ENCODE results near the gene TSR3.

The TSR3 gene

DNA sequence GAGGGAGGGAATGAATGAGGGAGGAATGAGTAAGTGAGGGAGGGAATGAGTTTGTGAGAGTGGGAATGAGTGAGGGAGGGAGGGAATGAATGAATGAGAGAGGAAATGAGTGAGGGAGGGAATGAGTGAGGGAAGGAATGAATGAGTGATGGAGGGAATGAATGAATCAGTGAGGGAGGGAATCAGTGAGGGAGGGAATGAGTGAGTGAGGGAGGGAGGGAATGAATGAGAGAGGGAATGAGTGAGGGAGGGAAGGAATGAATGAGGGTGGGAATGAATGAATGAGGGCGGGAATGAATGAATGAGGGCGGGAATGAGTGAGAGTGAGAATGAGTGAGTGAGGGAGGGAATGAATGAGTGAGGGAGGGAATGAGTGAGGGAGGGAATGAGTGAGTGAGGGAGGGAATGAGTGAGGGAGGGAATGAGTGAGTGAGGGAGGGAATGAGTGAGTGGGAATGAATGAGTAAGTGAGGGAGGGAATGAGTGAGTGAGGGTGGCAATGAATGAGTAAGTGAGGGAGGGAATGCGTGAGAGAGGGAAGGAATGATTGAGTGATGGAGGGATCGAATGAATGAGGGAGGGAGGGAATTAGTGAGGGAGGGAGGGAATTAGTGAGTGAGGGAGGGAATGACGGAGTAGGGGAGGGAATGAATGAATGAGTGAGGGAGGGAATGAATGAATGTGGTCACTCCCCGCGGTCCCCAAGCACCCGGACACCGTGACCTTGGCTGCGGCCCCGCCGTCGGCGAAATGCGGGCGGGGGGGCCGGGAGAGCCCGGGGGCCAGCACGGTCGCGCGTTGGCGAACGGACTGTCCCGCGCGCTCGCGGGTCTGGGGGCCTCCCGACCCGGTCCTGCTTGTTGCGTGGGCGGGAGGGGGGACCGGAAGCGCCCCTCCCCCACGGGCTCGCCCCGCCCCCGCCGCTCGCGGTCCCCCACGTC, 43.4 kb downstream of the TSR3 start:
- H4K20me1 ChIP-seq (ENCODE audit: insufficient read depth, low read length, poor library complexity, severe bottlenecking), result peaks cover 33% of the 10 kb centered on the region
- no peaks in the 10 kb centered on the region for H3K9me3 ChIP-seq (ENCODE audit: insufficient read depth, low read depth, low read length)
- no peaks in the 10 kb centered on the region for H3K9me2 ChIP-seq (replicated peaks; ENCODE audit: low read depth, low read length)
- no peaks in the 10 kb centered on the region for H3F3A ChIP-seq (ENCODE audit: low read depth)
- no peak overlapping the region for H2AFZ ChIP-seq (ENCODE audit: low read length)
- H3K36me3 ChIP-seq (ENCODE audit: insufficient read depth, low read length), result no peaks in the 10 kb centered on the region
- H3K4me1 ChIP-seq (ENCODE audit: insufficient read depth, low read length, poor library complexity, severe bottlenecking), result no peaks in the 10 kb centered on the region
- no peaks in the 10 kb centered on the region for H3K27me3 ChIP-seq (ENCODE audit: insufficient read depth, low read length, poor library complexity, severe bottlenecking)
- peak overlapping the region; percentile 79 for H3K4me3 ChIP-seq (ENCODE audit: low read length, poor library complexity, severe bottlenecking)
- H3K4me2 ChIP-seq (ENCODE audit: low read depth, low read length, poor library complexity, severe bottlenecking), result peak overlapping the region; percentile 31
- H3K9ac ChIP-seq (ENCODE audit: low read depth, low read length, poor library complexity, severe bottlenecking), result peak overlapping the region; percentile 91
- no peak for TF ChIP-seq EZH2phosphoT487 (IDR thresholded peaks at IDR 0.05; ENCODE audit: borderline replicate concordance)
- TF ChIP-seq, protein P1, sequence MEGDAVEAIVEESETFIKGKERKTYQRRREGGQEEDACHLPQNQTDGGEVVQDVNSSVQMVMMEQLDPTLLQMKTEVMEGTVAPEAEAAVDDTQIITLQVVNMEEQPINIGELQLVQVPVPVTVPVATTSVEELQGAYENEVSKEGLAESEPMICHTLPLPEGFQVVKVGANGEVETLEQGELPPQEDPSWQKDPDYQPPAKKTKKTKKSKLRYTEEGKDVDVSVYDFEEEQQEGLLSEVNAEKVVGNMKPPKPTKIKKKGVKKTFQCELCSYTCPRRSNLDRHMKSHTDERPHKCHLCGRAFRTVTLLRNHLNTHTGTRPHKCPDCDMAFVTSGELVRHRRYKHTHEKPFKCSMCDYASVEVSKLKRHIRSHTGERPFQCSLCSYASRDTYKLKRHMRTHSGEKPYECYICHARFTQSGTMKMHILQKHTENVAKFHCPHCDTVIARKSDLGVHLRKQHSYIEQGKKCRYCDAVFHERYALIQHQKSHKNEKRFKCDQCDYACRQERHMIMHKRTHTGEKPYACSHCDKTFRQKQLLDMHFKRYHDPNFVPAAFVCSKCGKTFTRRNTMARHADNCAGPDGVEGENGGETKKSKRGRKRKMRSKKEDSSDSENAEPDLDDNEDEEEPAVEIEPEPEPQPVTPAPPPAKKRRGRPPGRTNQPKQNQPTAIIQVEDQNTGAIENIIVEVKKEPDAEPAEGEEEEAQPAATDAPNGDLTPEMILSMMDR (conservative IDR thresholded peaks at IDR 0.05; ENCODE audit: low read length), result no peak
- H3K79me2 ChIP-seq (ENCODE audit: insufficient read depth, low read length), result peaks cover 35% of the 10 kb centered on the region

DNA sequence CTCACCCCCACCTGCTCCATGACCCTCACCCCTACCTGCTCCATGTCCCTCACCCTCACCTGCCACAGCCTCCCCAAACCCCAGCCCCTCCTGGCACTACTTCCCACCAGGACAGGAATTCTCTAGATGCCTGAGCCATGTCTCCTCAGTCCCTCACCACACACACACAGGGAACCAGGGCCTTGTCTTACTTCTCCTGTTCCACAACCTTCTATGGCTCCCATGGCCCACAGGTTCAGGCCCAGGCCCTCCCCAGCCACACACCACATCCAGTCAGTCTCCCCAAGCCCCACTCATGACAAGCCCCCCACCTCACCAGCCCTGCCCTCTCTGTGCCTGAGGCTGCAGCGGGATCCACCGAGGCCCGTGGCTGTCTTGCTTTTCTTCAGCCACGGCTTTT, 45.3 kb downstream of the TSR3 start:
- Histone ChIP-seq H3K4me3 (ENCODE audit: low read length, poor library complexity, severe bottlenecking) (no peak overlapping the region), H4K20me1 (ENCODE audit: insufficient read depth, low read length, poor library complexity, severe bottlenecking) (peaks cover 14% of the 10 kb centered on the region), H3K9me3 (ENCODE audit: insufficient read depth, low read depth, low read length) (no peaks in the 10 kb centered on the region), H3K36me3 (ENCODE audit: insufficient read depth, low read length) (no peaks in the 10 kb centered on the region), H3K4me1 (ENCODE audit: insufficient read depth, low read length, poor library complexity, severe bottlenecking) (no peaks in the 10 kb centered on the region), H3K4me2 (ENCODE audit: low read depth, low read length, poor library complexity, severe bottlenecking) (no peak overlapping the region), H3K79me2 (ENCODE audit: insufficient read depth, low read length) (peaks cover 15% of the 10 kb centered on the region), H3K9ac (ENCODE audit: low read depth, low read length, poor library complexity, severe bottlenecking) (no peak overlapping the region), H3K9me2 (replicated peaks; ENCODE audit: low read depth, low read length) (no peaks in the 10 kb centered on the region), H3F3A (ENCODE audit: low read depth) (no peaks in the 10 kb centered on the region), H2AFZ (ENCODE audit: low read length) (no peak overlapping the region), H3K27me3 (ENCODE audit: insufficient read depth, low read length, poor library complexity, severe bottlenecking) (no peaks in the 10 kb centered on the region)
- TF ChIP-seq EZH2phosphoT487 (IDR thresholded peaks at IDR 0.05; ENCODE audit: borderline replicate concordance), result no peak
- TF ChIP-seq, protein P1 (conservative IDR thresholded peaks at IDR 0.05; ENCODE audit: low read length), result no peak

DNA sequence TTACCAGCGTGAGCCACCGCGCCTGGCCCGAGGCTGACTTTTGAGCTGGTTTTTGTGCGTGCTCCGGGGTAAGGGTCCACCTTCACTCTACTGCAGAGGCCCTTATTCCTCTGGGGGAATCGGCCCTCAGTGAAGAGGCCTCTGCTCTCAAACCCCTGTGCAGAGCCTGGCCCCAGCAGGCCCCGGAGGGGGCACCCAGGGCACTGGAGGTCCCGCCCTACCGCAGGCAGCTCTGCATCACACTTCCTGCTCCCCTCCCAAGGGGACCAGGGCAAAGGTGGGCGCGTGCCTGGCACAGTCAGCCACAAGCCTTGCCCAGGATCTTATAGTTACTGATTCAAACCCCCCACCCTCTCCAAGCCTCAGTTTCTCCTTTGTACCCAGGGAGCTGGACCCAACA, 45.9 kb downstream of the TSR3 start:
- H2AFZ ChIP-seq (ENCODE audit: low read length), result no peak overlapping the region
- H3K27me3 ChIP-seq (ENCODE audit: insufficient read depth, low read length, poor library complexity, severe bottlenecking), result no peaks in the 10 kb centered on the region
- H3K9ac ChIP-seq (ENCODE audit: low read depth, low read length, poor library complexity, severe bottlenecking), result no peak overlapping the region
- no peaks in the 10 kb centered on the region for H3F3A ChIP-seq (ENCODE audit: low read depth)
- peaks cover 9% of the 10 kb centered on the region for H4K20me1 ChIP-seq (ENCODE audit: insufficient read depth, low read length, poor library complexity, severe bottlenecking)
- TF ChIP-seq, protein P1 (conservative IDR thresholded peaks at IDR 0.05; ENCODE audit: low read length), result no peak
- TF ChIP-seq EZH2phosphoT487 (IDR thresholded peaks at IDR 0.05; ENCODE audit: borderline replicate concordance), result no peak
- no peaks in the 10 kb centered on the region for H3K9me3 ChIP-seq (ENCODE audit: insufficient read depth, low read depth, low read length)
- peaks cover 10% of the 10 kb centered on the region for H3K79me2 ChIP-seq (ENCODE audit: insufficient read depth, low read length)
- H3K36me3 ChIP-seq (ENCODE audit: insufficient read depth, low read length), result no peaks in the 10 kb centered on the region
- no peak overlapping the region for H3K4me2 ChIP-seq (ENCODE audit: low read depth, low read length, poor library complexity, severe bottlenecking)
- H3K4me3 ChIP-seq (ENCODE audit: low read length, poor library complexity, severe bottlenecking), result no peak overlapping the region
- H3K9me2 ChIP-seq (replicated peaks; ENCODE audit: low read depth, low read length), result no peaks in the 10 kb centered on the region
- no peaks in the 10 kb centered on the region for H3K4me1 ChIP-seq (ENCODE audit: insufficient read depth, low read length, poor library complexity, severe bottlenecking)

Data from Loucy (cell line).